Tibial nerve (tissue), 4 donors: ENCODE data around the gene MAMDC4. TPM values are rescaled to one million over a fixed set of nuclear protein-coding genes. Genes with fewer than 3 reads are reported as not detected.

ENCODE experiments used
- DNase-seq, 2 donors: peaks; one replicate each; pipeline ENCODE4 v3.0.0-alpha.2; 2019; ENCODE audit warnings: low spot score in 2 of 2
- H3K27ac ChIP-seq, 4 donors: fragments of 200-600 bp; sonication (generic) in 3 of 4; one replicate each; pipeline ENCODE4 v1.5.1; 2017 to 2019; ENCODE audit warnings: mild to moderate bottlenecking in 1 of 4
- H3K27me3 ChIP-seq, 2 donors: fragments of 200-600 bp; sonication (generic) in 1 of 2; one replicate each; pipeline versions ENCODE4 v1.5.1 to v1.6.0; 2017 to 2019
- H3K36me3 ChIP-seq, 3 donors: fragments of 200-600 bp; sonication (generic); one replicate each; pipeline ENCODE4 v1.5.1; 2018 to 2019
- H3K4me1 ChIP-seq, 4 donors: fragments of 200-600 bp; sonication (generic) in 3 of 4; one replicate each; pipeline ENCODE4 v1.5.1; 2017 to 2019
- H3K4me3 ChIP-seq, 4 donors: fragments of 200-600 bp; sonication (generic) in 3 of 4; one replicate each; pipeline ENCODE4 v1.5.1; 2017 to 2019; ENCODE audit warnings: mild to moderate bottlenecking in 1 of 4, moderate library complexity in 1 of 4
- H3K9me3 ChIP-seq, 4 donors: fragments of 200-600 bp; sonication (generic) in 3 of 4; one replicate each; pipeline ENCODE4 v1.5.1; 2017 to 2019
- CTCF ChIP-seq, 5 experiments: fragments of 200-600 bp in 3 of 5; fragments of 450-650 bp in 2 of 5; sonication (generic) in 3 of 5; IDR thresholded peaks; one replicate each; pipeline ENCODE4 v1.5.1; 2016 to 2019; ENCODE audit warnings: antibody characterized with exemption in 5 of 5, mild to moderate bottlenecking in 3 of 5, moderate library complexity in 2 of 5
- EP300 ChIP-seq, 2 donors: sonication (generic); formaldehyde crosslinking; IDR thresholded peaks; one replicate each; pipeline ENCODE4 v1.6.1; 2017; ENCODE audit warnings: antibody characterized with exemption in 2 of 2, mild to moderate bottlenecking in 1 of 2
- POLR2A ChIP-seq, 2 donors: fragments of 450-650 bp; IDR thresholded peaks; one replicate each; pipeline ENCODE4 v1.6.1; 2017; ENCODE audit warnings: antibody characterized with exemption in 2 of 2, mild to moderate bottlenecking in 2 of 2, moderate library complexity in 2 of 2
- WGBS, 2 donors: methylation state at CpG; one replicate each; pipeline ENCODE4 v1.1.5; 2018; 5-methylcytosine and 5-hydroxymethylcytosine counted together
- total RNA-seq, 4 donors: library from RNA; depleted of rRNA; stranded (reverse); fragments of >200 nt; gene quantifications; one replicate each; pipeline ENCODE4 v1.1.0, GENCODE V29; 2016

The MAMDC4 gene
- total RNA-seq, 4 donors from 2014 or later: 1.5 to 8.1 (median 4.4) TPM

GRCh38 chr9:136857581-136858412 lies 5.7 kb downstream of the MAMDC4 start:
- Histone ChIP-seq H3K9me3 (no peaks in the 10 kb centered on the region), H3K36me3 (peaks cover 0 to 44% (median 4%) of the 10 kb centered on the region in 3 donors), H3K27me3 (no peaks in the 10 kb centered on the region), H3K27ac (peak overlapping the region in 1 of 4 donors; percentile 70), H3K4me3 (no peak overlapping the region), H3K4me1 (peaks cover 0 to 24% (median 7%) of the 10 kb centered on the region in 4 donors)
- WGBS, 2 donors: 75 to 77% methylated on average over 18 to 23 of the region's 29 CpGs
- TF ChIP-seq EP300 (IDR thresholded peaks at IDR 0.05) (no peak), POLR2A (IDR thresholded peaks at IDR 0.05) (no peak), CTCF (IDR thresholded peaks at IDR 0.05) (no peak)
- DNase-seq: no peak

DNA sequence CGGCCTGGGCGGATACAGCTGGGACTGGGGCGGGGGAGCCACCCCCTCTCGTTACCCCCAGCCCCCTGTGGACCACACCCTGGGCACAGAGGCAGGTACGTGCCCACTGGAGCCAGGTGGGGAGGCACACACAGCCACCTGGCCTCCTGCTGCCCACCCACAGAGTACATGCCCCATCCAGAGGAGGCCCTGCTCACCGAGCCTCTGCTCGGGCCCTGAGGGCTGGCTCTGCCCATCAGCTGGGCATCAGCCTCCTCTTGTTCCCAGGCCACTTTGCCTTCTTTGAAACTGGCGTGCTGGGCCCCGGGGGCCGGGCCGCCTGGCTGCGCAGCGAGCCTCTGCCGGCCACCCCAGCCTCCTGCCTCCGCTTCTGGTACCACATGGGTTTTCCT lies 6.3 kb downstream of the MAMDC4 start:
- no peaks in the 10 kb centered on the region for H3K9me3 ChIP-seq
- peak overlapping the region in 1 of 4 donors; percentile 70 for H3K27ac ChIP-seq
- no peaks in the 10 kb centered on the region for H3K27me3 ChIP-seq
- H3K4me3 ChIP-seq: no peak overlapping the region
- whole genome bisulfite sequencing, 2 donors: 88 to 92% methylated on average over 6 to 10 of the region's 15 CpGs
- H3K4me1 ChIP-seq: peaks cover 0 to 29% (median 7%) of the 10 kb centered on the region in 4 donors
- DNase-seq: no peak
- TF ChIP-seq EP300 (IDR thresholded peaks at IDR 0.05): no peak
- no peak for TF ChIP-seq CTCF (IDR thresholded peaks at IDR 0.05)
- no peak for TF ChIP-seq POLR2A (IDR thresholded peaks at IDR 0.05)
- H3K36me3 ChIP-seq: peaks cover 4 to 51% (median 9%) of the 10 kb centered on the region in 3 donors

GRCh38 chr9:136858844-136859757 lies 7.0 kb downstream of the MAMDC4 start:
- Histone ChIP-seq H3K27me3 (no peaks in the 10 kb centered on the region), H3K36me3 (peaks cover 7 to 56% (median 9%) of the 10 kb centered on the region in 3 donors), H3K4me1 (peaks cover 0 to 36% (median 7%) of the 10 kb centered on the region in 4 donors), H3K9me3 (no peaks in the 10 kb centered on the region), H3K27ac (peak overlapping the region in 3 of 4 donors; percentile 34 to 70 (median 35)), H3K4me3 (no peak overlapping the region)
- DNase-seq: no peak
- TF ChIP-seq CTCF (IDR thresholded peaks at IDR 0.05): no peak
- no peak for TF ChIP-seq POLR2A (IDR thresholded peaks at IDR 0.05)
- TF ChIP-seq EP300 (IDR thresholded peaks at IDR 0.05): no peak
- WGBS, 2 donors: 42 to 64% methylated on average over 8 to 13 of the region's 20 CpGs

DNA sequence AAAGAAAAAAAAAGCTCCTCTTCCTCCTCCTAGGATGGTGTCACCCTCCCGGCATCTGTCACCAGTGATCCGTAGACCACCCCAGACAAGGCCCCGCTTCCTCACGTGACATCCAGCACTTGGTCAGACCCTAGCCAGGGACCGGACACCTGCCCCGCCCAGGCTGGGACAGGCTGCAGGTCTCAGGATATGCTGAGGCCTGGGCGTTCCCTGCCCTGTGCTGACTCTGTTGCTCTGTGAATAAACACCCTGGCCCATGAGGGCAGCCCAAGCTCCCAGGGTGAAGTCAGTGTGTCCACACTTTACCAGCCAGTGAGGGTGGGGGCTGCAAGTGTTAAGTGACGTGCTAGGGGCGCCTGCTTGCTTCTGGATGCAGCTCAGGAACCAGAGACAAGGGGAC lies 8.4 kb downstream of the MAMDC4 start:
- DNase-seq: no peak
- H3K4me1 ChIP-seq: peaks cover 3 to 48% (median 19%) of the 10 kb centered on the region in 4 donors
- WGBS, 2 donors: 81 to 88% methylated on average over 9 of the region's 9 CpGs
- H3K9me3 ChIP-seq: no peaks in the 10 kb centered on the region
- no peaks in the 10 kb centered on the region for H3K27me3 ChIP-seq
- H3K4me3 ChIP-seq: no peak overlapping the region
- H3K27ac ChIP-seq: peak overlapping the region in 1 of 4 donors; percentile 70
- TF ChIP-seq POLR2A (IDR thresholded peaks at IDR 0.05): no peak
- no peak for TF ChIP-seq CTCF (IDR thresholded peaks at IDR 0.05)
- no peak for TF ChIP-seq EP300 (IDR thresholded peaks at IDR 0.05)
- peaks cover 7 to 53% (median 9%) of the 10 kb centered on the region in 3 donors for H3K36me3 ChIP-seq
